ENCODE data around the gene F12.
"Not testable (repeated sequence)": the region's sequence is repeated elsewhere in the genome, so short reads cannot be mapped to it uniquely, and the experiment has no call there.

DNA sequence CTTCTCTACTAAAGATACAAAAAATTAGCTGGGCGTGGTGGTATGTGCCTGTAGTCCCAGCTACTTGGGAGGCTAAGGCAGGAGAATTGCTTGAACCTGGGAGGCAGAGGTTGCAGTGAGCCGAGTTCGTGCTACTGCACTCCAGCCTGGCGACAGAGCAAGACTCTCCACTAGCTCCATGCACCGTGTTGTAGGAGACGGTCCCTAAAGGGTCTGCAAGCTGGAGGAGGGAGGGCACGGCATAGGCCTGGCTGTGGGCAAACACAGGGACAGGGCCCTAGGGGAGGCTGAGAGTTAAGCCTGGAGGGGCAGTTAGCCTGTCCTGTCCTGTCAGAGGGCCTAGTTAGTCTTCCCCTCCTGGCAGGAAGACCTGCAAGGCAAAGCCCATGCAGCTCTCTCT is 48.6 kb downstream of the F12 start:
- TF ChIP-seq EZH2, EZH2phosphoT487 (IDR thresholded peaks at IDR 0.05): not testable (repeated sequence)
- TF ChIP-seq, protein P1, sequence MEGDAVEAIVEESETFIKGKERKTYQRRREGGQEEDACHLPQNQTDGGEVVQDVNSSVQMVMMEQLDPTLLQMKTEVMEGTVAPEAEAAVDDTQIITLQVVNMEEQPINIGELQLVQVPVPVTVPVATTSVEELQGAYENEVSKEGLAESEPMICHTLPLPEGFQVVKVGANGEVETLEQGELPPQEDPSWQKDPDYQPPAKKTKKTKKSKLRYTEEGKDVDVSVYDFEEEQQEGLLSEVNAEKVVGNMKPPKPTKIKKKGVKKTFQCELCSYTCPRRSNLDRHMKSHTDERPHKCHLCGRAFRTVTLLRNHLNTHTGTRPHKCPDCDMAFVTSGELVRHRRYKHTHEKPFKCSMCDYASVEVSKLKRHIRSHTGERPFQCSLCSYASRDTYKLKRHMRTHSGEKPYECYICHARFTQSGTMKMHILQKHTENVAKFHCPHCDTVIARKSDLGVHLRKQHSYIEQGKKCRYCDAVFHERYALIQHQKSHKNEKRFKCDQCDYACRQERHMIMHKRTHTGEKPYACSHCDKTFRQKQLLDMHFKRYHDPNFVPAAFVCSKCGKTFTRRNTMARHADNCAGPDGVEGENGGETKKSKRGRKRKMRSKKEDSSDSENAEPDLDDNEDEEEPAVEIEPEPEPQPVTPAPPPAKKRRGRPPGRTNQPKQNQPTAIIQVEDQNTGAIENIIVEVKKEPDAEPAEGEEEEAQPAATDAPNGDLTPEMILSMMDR (IDR thresholded peaks at IDR 0.05): not testable (repeated sequence)

Measured in neural progenitor cell (in vitro differentiated cells).